Naive thymus-derived CD4-positive, alpha-beta T cell (primary cell): ENCODE measurements around the gene RER1. TPM values are rescaled to one million over a fixed set of nuclear protein-coding genes. Genes with fewer than 3 reads are reported as not detected.
A peak's percentile ranks its signal among the peaks of the same experiment; 100 is the strongest.

Source experiments
- ATAC-seq: fragments of 150-1000 bp; cut with Tn5 transposase; 2 replicates; pipeline ENCODE4 v1.10.0; 2021; ENCODE audit warnings: mild to moderate bottlenecking, moderate library complexity
- CTCF ChIA-PET: fragments of 350-600 bp; sonication (Branson Sonifier 250); formaldehyde crosslinking; loops from one replicate; lab custom pipeline; 2021; ENCODE audit warnings: antibody characterized with exemption; lab: Charles Lee
- POLR2A ChIA-PET: fragments of 350-600 bp; sonication (Branson Sonifier 250); formaldehyde crosslinking; loops from one replicate; lab custom pipeline; 2021; ENCODE audit warnings: antibody characterized with exemption, inconsistent platforms; lab: Charles Lee
- DNase-seq, 9 donors: peaks; one replicate each; pipeline versions ENCODE4 v3.0.0 to v3.0.0-alpha.2; 2020 to 2022; ENCODE audit warnings: mixed read lengths in 1 of 9
- H3K27ac ChIP-seq: one replicate; pipeline ENCODE4 v1.7.0; 2013; ENCODE audit warnings: mild to moderate bottlenecking, low read depth, low read length, moderate library complexity
- H3K27me3 ChIP-seq, 2 donors: one replicate each; pipeline ENCODE4 v1.7.0; 2013; ENCODE audit warnings: low read length in 2 of 2, mild to moderate bottlenecking in 2 of 2, moderate library complexity in 2 of 2; ENCODE audit not compliant: control insufficient read depth in 2 of 2, insufficient read depth in 2 of 2
- H3K36me3 ChIP-seq, 3 experiments: 1 replicate in 2 of 3; 2 replicates in 1 of 3; pipeline ENCODE4 v1.7.0; 2013; ENCODE audit warnings: low read length in 3 of 3, mild to moderate bottlenecking in 3 of 3, moderate library complexity in 1 of 3; ENCODE audit not compliant: insufficient read depth in 3 of 3, control insufficient read depth in 2 of 3
- H3K4me1 ChIP-seq, 2 donors: one replicate each; pipeline ENCODE4 v1.7.0; 2013; ENCODE audit warnings: low read length in 2 of 2, mild to moderate bottlenecking in 2 of 2, moderate library complexity in 1 of 2; ENCODE audit not compliant: control insufficient read depth in 2 of 2, insufficient read depth in 2 of 2
- H3K4me3 ChIP-seq: 2 replicates; pipeline ENCODE4 v1.7.0; 2013; ENCODE audit warnings: mild to moderate bottlenecking, low read length
- H3K9me3 ChIP-seq, 3 experiments: 1 replicate in 2 of 3; 2 replicates in 1 of 3; pipeline ENCODE4 v1.7.0; 2013; ENCODE audit warnings: low read length in 3 of 3; ENCODE audit not compliant: control insufficient read depth in 2 of 3
- H3K27ac Mint-ChIP-seq, 9 donors: one replicate each; pipeline ENCODE4 v1.8.0; 2020 to 2022; ENCODE audit warnings: mixed read lengths in 9 of 9, mild to moderate bottlenecking in 8 of 9, moderate library complexity in 5 of 9, inconsistent platforms in 2 of 9
- H3K27me3 Mint-ChIP-seq, 5 donors: one replicate each; pipeline ENCODE4 v1.8.0; 2021 to 2022; ENCODE audit warnings: mixed read lengths in 5 of 5, mild to moderate bottlenecking in 1 of 5
- H3K36me3 Mint-ChIP-seq, 5 donors: one replicate each; pipeline ENCODE4 v1.8.0; 2020 to 2022; ENCODE audit warnings: mixed read lengths in 5 of 5, mild to moderate bottlenecking in 3 of 5, inconsistent platforms in 1 of 5
- H3K4me1 Mint-ChIP-seq, 7 donors: one replicate each; pipeline ENCODE4 v1.8.0; 2020 to 2022; ENCODE audit warnings: mixed read lengths in 7 of 7, mild to moderate bottlenecking in 3 of 7, inconsistent platforms in 1 of 7
- H3K4me3 Mint-ChIP-seq, 10 donors: one replicate each; pipeline ENCODE4 v1.8.0; 2020 to 2022; ENCODE audit warnings: mild to moderate bottlenecking in 10 of 10, mixed read lengths in 10 of 10, moderate library complexity in 6 of 10, inconsistent platforms in 2 of 10
- H3K9me3 Mint-ChIP-seq, 11 donors: one replicate each; pipeline ENCODE4 v1.8.0; 2020 to 2022; ENCODE audit warnings: mixed read lengths in 11 of 11, mild to moderate bottlenecking in 4 of 11, inconsistent platforms in 1 of 11, moderate library complexity in 1 of 11
- intact Hi-C, 2 donors: fragments of 100-400 bp; cut with micrococcal nuclease; formaldehyde crosslinking; loops; one replicate each; pipeline ENCODE4 v1.15.1; 2023
- polyA plus RNA-seq, 2 donors: library from polyadenylated mRNA; unstranded; fragments of 300-500 nt; fragmentation: Illumina TruSeq; gene quantifications; one replicate each; pipeline ENCODE4 v1.2.3, GENCODE V29; 2021
- total RNA-seq, 6 experiments: library from RNA in 5 of 6; stranded (reverse) in 5 of 6; gene quantifications; 1 replicate in 5 of 6; 2 replicates in 1 of 6; pipeline ENCODE4 v1.2.3 and lab custom pipeline; 2021 to 2026

RER1 gene
- total RNA-seq (100 to 1,000 TPM in 3 of 5 experiments, 10 to 100 TPM in 2; 71.0 to 150 (median 136) TPM), polyA plus RNA-seq (100 to 1,000 TPM; 110 to 116 TPM), total RNA-seq (lab: John Stamatoyannopoulos, UW) (99.1 reads per million, percentile 84 among the genes with 10 or more reads in this experiment)

DNA sequence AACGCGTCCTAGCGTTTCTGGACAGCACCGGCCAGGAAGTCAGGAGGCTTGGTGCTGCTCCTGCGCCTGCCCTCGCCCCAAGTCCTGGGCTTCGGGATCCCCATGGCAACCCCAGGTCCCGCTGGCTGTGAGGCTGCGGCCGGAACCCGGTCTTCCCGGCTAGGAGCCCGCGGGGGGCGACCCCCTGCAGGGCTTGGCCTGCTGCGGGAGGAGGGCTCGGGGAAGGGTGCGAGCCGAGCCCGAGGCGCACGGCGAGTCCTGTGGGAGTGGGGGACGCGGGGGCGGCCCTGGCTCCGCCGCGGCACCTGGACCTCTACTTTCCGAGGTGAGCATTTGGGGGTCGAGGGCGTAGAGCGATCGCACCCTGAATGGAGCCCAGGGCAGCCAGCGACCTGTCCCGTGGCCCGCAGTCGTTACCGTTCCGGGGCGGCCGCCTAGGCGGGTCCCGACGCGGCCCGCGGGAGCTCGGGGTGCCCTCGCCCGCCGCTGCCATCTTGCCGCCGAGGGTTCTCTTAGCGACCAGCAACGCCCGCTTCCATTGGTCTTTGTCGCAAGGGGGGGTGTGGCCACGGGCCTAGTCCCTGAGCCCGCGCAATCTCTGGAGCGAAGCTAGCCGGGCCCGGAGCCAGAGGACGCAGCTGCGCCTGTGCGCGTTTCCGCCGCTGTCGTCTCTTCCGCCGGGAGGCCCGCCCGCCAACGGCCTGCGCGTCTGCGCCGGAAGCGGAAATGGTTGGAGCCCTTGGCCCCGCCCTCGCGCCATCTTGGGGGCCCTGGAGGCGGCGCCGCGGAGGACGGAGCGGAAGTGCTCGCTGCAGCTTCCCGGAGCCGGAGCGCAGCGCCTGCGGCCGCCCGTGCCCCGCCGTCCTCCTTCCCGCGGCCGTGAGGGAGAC is at the start of gene RER1, which contains the start of gene MORN1:
Gene RER1 (plus strand): TSS at position 801 of the 890 bp plus-strand sequence. CDS start 3,950 bp downstream, outside the sequence.
Gene MORN1 (minus strand): TSS at position 514 of the 890 bp plus-strand sequence. CDS start 21 bp downstream, at position 493.
- Histone ChIP-seq H3K27ac (peak within 1 kb of the TSS; percentile 82), H3K4me1 (peaks cover 23 to 33% of the 10 kb centered on the region in 2 donors), H3K9me3 (no peaks in the 10 kb centered on the region), H3K4me3 (peak within 1 kb of the TSS; percentile 77), H3K27me3 (no peaks in the 10 kb centered on the region), H3K36me3 (peaks cover 0 to 27% (median 7%) of the 10 kb centered on the region in 3 experiments)
- intact Hi-C loops: loop anchor here (1.0 to 2.0 kb wide), 16 partner anchors 21 to 1260 kb away; partner anchors contain the start of genes FAAP20 (in 2 of the 2), PANK4 (in 2 of the 2), PEX10 (in 2 of the 2) and PRKCZ (in 1 of the 2)
- Mint-ChIP-seq H3K4me1 (peaks cover 23 to 41% (median 31%) of the 10 kb centered on the region in 7 donors), H3K27ac (peak within 1 kb of the TSS; percentile 63 to 96 (median 88)), H3K27me3 (no peaks in the 10 kb centered on the region), H3K4me3 (peak within 1 kb of the TSS; percentile 80 to 93 (median 90)), H3K9me3 (no peaks in the 10 kb centered on the region), H3K36me3 (peaks cover 0 to 13% (median 0%) of the 10 kb centered on the region in 5 donors)
- peak; percentile 98 for ATAC-seq
- CTCF ChIA-PET: interaction anchor here (0.9 to 2.5 kb wide), 4 partner anchors 10 to 196 kb away, joined by 3 to 8 read pairs (median 5); partner anchors contain the start of gene FAAP20
- POLR2A ChIA-PET: interaction anchor here (0.6 to 2.8 kb wide), 24 partner anchors 10 to 200 kb away, joined by 3 to 20 read pairs (median 5); partner anchors contain the start of genes FAAP20, PANK4, PEX10 and TNFRSF14
- DNase-seq: peak; percentile 96 to 100 (median 99)

- H3K4me3 ChIP-seq: no peak overlapping the region
- intact Hi-C loops: no loop called here
- no peaks in the 10 kb centered on the region for H3K36me3 Mint-ChIP-seq
- DNase-seq (peak in 1 of 9 donors; percentile 3), ATAC-seq (no peak)
- no peaks in the 10 kb centered on the region for H3K27me3 Mint-ChIP-seq
- no peak overlapping the region for H3K27ac ChIP-seq
- no peaks in the 10 kb centered on the region for H3K27me3 ChIP-seq
- no peaks in the 10 kb centered on the region for H3K4me1 Mint-ChIP-seq
- ChIA-PET POLR2A (no interaction called here), CTCF (no interaction called here)
- no peak overlapping the region for H3K4me3 Mint-ChIP-seq
- no peaks in the 10 kb centered on the region for H3K4me1 ChIP-seq
- H3K36me3 ChIP-seq: no peaks in the 10 kb centered on the region
- H3K27ac Mint-ChIP-seq: no peak overlapping the region
- H3K9me3 ChIP-seq: no peaks in the 10 kb centered on the region
- no peaks in the 10 kb centered on the region for H3K9me3 Mint-ChIP-seq
Observed at GRCh38 chr1:2342384-2343022, 49.1 kb upstream of the RER1 start.

DNA sequence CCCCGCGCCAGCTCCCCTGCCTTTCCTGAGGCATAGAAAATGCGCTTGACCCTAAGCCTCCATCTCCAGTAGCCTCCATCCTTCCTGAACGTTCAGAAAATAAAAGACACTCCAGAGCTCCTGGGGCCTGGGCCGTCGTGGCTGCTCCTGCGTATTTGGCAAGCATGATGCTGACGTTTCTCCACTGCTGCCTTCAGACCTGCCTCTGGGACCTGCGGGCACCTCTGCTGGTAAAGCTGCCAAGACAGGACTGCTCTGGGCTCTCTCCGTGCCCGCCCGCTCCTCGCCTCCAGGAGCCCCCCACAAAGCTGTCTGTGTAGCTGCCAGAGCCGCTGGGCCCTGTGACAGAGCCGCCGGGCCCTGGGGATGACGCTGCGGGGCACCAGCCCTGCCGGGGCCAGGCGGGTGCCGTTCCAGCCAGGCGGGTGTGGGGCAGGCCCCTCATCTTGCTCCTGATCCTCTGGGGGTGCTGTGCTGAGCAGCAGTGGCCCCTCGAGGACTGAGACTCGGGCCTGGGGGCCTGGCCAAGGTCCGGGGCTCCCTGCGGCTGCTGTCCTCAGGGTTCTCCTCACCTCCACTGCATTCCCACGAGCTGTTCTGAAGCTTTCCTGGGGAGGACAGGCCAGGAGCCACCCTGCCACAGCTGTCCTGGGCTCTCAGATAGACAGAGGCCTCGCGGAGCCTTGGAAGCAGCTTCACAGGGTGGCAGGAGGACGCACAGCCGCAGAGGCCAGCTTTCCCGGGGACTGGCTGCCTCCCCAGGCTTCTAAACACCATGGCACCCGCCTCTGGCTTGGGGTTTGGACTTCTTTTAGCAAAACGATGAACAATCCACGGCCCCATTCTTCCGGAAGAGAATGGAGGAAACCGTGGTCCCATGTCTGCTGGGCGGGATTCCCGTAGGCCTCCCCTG is 48.4 kb upstream of the RER1 start:
- POLR2A ChIA-PET: no interaction called here
- no peaks in the 10 kb centered on the region for H3K27me3 ChIP-seq
- intact Hi-C loops: no loop called here
- H3K4me1 Mint-ChIP-seq: no peaks in the 10 kb centered on the region
- H3K9me3 Mint-ChIP-seq: no peaks in the 10 kb centered on the region
- no peaks in the 10 kb centered on the region for H3K27me3 Mint-ChIP-seq
- H3K36me3 Mint-ChIP-seq: no peaks in the 10 kb centered on the region
- DNase-seq: peak in 1 of 9 donors; percentile 5
- H3K9me3 ChIP-seq: no peaks in the 10 kb centered on the region
- CTCF ChIA-PET: interaction anchor here (1.6 kb wide), 1 partner anchor 38 kb away, joined by 3 read pairs; no protein-coding TSS in a partner anchor
- H3K36me3 ChIP-seq: no peaks in the 10 kb centered on the region
- no peaks in the 10 kb centered on the region for H3K4me1 ChIP-seq
- H3K4me3 Mint-ChIP-seq: no peak overlapping the region
- no peak overlapping the region for H3K4me3 ChIP-seq
- no peak for ATAC-seq
- H3K27ac ChIP-seq: no peak overlapping the region
- H3K27ac Mint-ChIP-seq: no peak overlapping the region

GRCh38 chr1:2344121-2344681 is 47.4 kb upstream of the RER1 start:
- Mint-ChIP-seq H3K27ac (no peak overlapping the region), H3K4me1 (no peaks in the 10 kb centered on the region), H3K36me3 (no peaks in the 10 kb centered on the region), H3K9me3 (no peaks in the 10 kb centered on the region), H3K4me3 (no peak overlapping the region), H3K27me3 (no peaks in the 10 kb centered on the region)
- H3K4me1 ChIP-seq: no peaks in the 10 kb centered on the region
- intact Hi-C loops: no loop called here
- ChIA-PET CTCF (interaction anchor here (1.6 kb wide), 1 partner anchor 37 kb away, joined by 3 read pairs; no protein-coding TSS in a partner anchor), POLR2A (no interaction called here)
- no peaks in the 10 kb centered on the region for H3K36me3 ChIP-seq
- H3K27ac ChIP-seq: no peak overlapping the region
- no peak for ATAC-seq
- no peak overlapping the region for H3K4me3 ChIP-seq
- no peaks in the 10 kb centered on the region for H3K27me3 ChIP-seq
- DNase-seq: peak in 1 of 9 donors; percentile 3
- H3K9me3 ChIP-seq: no peaks in the 10 kb centered on the region

DNA sequence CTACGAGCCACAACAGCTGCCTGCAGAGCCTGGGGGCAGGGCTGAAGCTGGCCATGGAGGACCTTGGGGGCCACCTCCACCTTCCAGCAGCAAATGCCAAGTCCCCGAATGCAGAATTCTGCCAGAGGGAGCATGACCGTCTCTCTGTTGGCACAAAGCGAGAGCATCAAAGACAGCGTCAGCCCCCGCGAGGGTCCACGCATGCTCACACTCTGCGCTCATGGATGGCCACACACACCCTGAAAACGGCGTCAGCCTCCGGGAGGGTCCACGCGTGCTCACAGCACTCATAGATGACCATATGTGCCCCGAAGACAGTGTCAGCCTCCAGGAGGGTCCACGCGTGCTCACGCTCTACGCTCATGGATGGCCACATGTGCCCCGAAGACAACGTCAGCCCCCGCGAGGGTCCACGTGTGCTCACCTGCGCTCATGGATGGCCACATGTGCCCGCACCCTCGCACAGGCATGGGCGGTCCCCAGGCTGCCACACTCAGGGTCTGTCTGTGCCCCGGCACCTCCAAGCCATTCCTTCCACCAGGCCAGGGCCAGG is 46.8 kb upstream of the RER1 start:
- H3K9me3 Mint-ChIP-seq: no peaks in the 10 kb centered on the region
- CTCF ChIA-PET: interaction anchor here (1.6 kb wide), 1 partner anchor 36 kb away, joined by 3 read pairs; no protein-coding TSS in a partner anchor
- Histone ChIP-seq H3K4me1 (no peaks in the 10 kb centered on the region), H3K27ac (no peak overlapping the region), H3K9me3 (no peaks in the 10 kb centered on the region), H3K36me3 (no peaks in the 10 kb centered on the region), H3K4me3 (no peak overlapping the region), H3K27me3 (no peaks in the 10 kb centered on the region)
- ATAC-seq (no peak), DNase-seq (peak in 1 of 9 donors; percentile 3)
- H3K4me1 Mint-ChIP-seq: no peaks in the 10 kb centered on the region
- intact Hi-C loops: no loop called here
- H3K36me3 Mint-ChIP-seq: no peaks in the 10 kb centered on the region
- no peak overlapping the region for H3K4me3 Mint-ChIP-seq
- no peak overlapping the region for H3K27ac Mint-ChIP-seq
- POLR2A ChIA-PET: no interaction called here
- H3K27me3 Mint-ChIP-seq: no peaks in the 10 kb centered on the region
